Measurements from ENCODE around the gene NRTN.

DNA sequence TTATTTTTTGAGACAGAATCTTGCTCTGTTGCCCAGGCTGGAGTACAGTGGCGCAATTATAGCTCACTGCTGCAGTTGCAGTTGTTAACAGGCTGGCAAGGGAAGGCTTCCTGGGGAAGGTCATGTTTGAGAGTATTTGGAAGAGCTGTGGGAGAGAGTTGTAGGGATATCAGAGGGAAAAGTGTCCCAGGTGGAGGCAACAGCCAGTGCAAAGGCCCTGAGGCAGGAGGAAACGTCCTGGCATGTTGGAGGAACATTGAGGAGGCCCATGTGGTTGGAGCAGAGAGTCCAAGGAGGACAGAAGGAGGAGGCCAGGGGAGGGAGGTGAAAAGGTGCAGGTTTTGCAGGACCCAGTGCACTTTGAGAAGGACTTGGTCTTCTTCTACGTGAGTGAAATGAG is 11.7 kb upstream of the NRTN start:
- TF ChIP-seq POLR2AphosphoS5 (IDR thresholded peaks at IDR 0.05; ENCODE audit: low read depth), result no peak
- TF ChIP-seq, protein P1, sequence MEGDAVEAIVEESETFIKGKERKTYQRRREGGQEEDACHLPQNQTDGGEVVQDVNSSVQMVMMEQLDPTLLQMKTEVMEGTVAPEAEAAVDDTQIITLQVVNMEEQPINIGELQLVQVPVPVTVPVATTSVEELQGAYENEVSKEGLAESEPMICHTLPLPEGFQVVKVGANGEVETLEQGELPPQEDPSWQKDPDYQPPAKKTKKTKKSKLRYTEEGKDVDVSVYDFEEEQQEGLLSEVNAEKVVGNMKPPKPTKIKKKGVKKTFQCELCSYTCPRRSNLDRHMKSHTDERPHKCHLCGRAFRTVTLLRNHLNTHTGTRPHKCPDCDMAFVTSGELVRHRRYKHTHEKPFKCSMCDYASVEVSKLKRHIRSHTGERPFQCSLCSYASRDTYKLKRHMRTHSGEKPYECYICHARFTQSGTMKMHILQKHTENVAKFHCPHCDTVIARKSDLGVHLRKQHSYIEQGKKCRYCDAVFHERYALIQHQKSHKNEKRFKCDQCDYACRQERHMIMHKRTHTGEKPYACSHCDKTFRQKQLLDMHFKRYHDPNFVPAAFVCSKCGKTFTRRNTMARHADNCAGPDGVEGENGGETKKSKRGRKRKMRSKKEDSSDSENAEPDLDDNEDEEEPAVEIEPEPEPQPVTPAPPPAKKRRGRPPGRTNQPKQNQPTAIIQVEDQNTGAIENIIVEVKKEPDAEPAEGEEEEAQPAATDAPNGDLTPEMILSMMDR (IDR thresholded peaks at IDR 0.05; ENCODE audit: insufficient read depth, low read length), result no peak
